ENCODE measurements around the gene DDX51.

- TF ChIP-seq EZH2 (IDR thresholded peaks at IDR 0.05; ENCODE audit: insufficient read depth, poor library complexity, severe bottlenecking) = no peak
- TF ChIP-seq EZH2phosphoT487 (IDR thresholded peaks at IDR 0.05; ENCODE audit: insufficient read depth, low read depth) = no peak
Measured at GRCh38 chr12:132140501-132140900, 3.6 kb downstream of the DDX51 start.
